Epithelial cell of alveolus of lung (primary cell): ENCODE results near the gene DGKK. TPM values are rescaled to one million over a fixed set of nuclear protein-coding genes. Genes with fewer than 3 reads are reported as not detected.

Experiments
- total RNA-seq: library from RNA; depleted of rRNA; stranded (reverse); fragments of >200 nt; gene quantifications from 2 replicates; pipeline ENCODE4 v1.2.1, GENCODE V29; 2015

The DGKK gene, protein sequence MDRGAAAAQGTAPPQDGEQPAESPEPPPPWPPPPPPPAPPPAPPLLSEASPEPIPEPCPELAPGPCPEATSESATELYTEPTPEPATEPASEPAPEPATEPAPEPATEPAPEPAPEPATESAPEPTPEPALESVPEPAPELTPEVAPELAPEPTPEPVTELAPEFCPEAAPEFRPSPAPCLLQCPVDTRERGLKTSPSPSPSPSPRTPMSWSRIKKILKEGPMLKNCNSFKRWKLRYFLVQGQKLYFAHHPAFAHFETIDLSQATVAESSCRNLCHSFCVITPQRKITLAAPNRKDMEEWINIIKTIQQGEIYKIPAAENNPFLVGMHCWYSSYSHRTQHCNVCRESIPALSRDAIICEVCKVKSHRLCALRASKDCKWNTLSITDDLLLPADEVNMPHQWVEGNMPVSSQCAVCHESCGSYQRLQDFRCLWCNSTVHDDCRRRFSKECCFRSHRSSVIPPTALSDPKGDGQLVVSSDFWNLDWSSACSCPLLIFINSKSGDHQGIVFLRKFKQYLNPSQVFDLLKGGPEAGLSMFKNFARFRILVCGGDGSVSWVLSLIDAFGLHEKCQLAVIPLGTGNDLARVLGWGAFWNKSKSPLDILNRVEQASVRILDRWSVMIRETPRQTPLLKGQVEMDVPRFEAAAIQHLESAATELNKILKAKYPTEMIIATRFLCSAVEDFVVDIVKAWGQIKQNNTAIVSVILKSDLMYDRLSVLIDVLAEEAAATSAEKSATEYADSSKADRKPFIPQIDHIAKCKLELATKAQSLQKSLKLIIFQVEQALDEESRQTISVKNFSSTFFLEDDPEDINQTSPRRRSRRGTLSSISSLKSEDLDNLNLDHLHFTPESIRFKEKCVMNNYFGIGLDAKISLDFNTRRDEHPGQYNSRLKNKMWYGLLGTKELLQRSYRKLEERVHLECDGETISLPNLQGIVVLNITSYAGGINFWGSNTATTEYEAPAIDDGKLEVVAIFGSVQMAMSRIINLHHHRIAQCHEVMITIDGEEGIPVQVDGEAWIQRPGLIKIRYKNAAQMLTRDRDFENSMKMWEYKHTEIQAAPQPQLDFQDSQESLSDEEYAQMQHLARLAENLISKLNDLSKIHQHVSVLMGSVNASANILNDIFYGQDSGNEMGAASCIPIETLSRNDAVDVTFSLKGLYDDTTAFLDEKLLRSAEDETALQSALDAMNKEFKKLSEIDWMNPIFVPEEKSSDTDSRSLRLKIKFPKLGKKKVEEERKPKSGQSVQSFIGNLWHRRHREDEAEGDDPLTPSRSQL
- total RNA-seq, result not detected in 2 replicates

DNA sequence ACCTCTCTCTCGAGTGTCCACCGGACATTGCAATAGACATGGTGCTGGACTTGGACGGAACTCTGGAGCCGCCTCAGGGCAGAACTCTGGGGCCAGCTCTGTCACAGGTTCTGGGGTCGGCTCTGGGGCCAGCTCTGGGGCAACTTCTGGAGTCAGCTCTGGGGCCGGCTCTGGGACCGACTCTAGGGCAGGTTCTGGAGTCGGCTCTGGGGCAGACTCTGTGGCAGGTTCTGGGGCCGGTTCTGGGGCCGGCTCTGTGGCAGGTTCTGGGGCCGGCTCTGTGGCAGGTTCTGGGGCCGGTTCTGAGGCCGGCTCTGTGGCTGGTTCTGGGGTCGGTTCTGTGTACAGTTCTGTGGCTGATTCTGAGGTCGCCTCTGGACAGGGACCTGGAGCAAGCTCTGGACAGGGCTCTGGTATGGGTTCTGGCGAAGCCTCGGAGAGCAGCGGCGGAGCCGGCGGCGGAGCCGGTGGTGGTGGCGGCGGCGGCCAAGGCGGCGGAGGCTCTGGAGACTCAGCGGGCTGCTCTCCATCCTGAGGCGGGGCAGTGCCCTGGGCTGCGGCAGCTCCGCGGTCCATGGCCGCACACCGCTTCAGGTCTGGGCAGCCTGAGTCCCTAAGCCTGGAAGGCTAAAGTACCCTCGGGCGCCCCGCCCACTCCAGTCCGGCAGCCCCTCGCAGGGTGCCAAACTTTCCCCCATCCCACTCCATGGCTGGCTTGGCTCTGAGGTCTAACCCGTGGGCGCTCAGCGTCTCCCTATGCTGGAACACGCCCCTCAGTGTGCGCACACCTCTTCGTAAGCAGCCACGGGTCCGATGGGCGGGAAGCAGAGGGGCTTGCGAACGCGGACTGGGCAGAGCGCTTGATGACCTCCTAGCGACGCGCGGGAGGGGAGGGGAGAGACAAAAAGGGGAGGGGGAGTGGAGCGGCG, at the start of gene DGKK:
Gene DGKK, minus strand, starts transcription at position 723 of the 929 bp plus-strand sequence. Its CDS starts 147 bp downstream, at position 576.

